WERI-Rb-1 (cell line): ENCODE data around the gene RNF220.
A peak's percentile ranks its signal among the peaks of the same experiment; 100 is the strongest.

Experiments
- DNase-seq: peaks from one replicate; pipeline ENCODE4 v3.0.0-alpha.2; 2020
- H3K27ac ChIP-seq: fragments of 250-450 bp; sonication (Bioruptor Pico); 2 replicates; pipeline ENCODE4 v1.5.1; 2020; ENCODE audit warnings: mild to moderate bottlenecking, moderate library complexity
- H3K27me3 ChIP-seq: fragments of 250-450 bp; sonication (Bioruptor Pico); 2 replicates; pipeline ENCODE4 v1.5.1; 2021; ENCODE audit warnings: mild to moderate bottlenecking, low read depth, moderate library complexity; ENCODE audit not compliant: insufficient read depth, severe bottlenecking
- H3K36me3 ChIP-seq: fragments of 250-450 bp; sonication (Bioruptor Pico); 2 replicates; pipeline ENCODE4 v1.5.1; 2020; ENCODE audit warnings: mild to moderate bottlenecking, moderate library complexity
- H3K4me3 ChIP-seq: 2 replicates; pipeline ENCODE4 v1.5.1; 2011; ENCODE audit warnings: low read depth, mild to moderate bottlenecking, control low read depth, low read length
- H3K9me3 ChIP-seq: fragments of 250-450 bp; sonication (Bioruptor Pico); 2 replicates; pipeline ENCODE4 v1.5.1; 2021; ENCODE audit warnings: mild to moderate bottlenecking, moderate library complexity; ENCODE audit not compliant: severe bottlenecking
- TF ChIP-seq, protein P1 (sequence below): IDR thresholded peaks from 2 replicates; pipeline ENCODE4 v1.5.1; 2011; ENCODE audit warnings: low read depth, mild to moderate bottlenecking, control low read depth, inconsistent platforms, low read length

Gene RNF220

DNA sequence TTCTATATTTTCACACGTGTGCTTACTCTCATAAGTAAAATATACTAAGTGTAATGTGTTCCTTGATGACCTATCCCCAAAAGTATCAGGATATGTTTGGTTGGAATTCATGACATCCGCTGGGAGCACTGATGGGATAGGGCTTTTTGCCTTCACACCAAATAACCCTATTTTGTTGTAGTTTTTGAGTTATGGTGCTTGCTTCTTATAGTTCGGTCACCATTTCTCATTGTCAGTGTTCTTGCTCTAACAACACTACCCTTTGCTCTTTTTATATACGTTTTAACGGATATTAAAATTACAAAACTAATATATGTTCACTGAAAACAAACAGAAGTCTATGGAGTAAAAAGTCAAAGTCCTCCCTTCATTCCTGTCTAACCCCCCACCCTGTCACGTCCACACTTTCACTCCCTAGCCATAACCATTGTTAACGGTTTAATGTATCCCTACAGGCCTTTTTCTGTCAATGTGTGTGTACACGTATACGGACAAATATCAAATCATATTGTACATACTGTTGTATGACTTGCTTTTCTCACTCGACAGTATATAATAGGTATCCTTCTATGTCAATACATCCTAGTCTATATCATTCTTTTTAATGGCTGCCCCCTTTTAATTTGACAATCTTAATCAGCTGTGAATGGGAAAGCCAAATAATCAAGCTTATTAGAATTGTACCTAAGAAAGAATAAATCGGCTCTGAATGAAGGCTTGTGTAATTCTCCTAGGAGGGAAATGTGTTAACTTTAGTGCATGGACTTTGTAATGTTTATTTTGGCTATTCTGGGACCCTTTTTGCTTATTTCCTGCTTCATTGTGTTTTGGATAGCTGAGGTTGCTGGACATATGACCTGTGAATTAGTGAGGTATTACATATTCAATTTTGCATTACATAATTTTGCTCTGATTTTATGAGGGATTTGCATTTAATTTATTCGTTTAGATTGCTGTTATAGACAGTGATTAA lies 3.5 kb upstream of the RNF220 start:
- peaks cover 18% of the 10 kb centered on the region for H3K27me3 ChIP-seq

DNA sequence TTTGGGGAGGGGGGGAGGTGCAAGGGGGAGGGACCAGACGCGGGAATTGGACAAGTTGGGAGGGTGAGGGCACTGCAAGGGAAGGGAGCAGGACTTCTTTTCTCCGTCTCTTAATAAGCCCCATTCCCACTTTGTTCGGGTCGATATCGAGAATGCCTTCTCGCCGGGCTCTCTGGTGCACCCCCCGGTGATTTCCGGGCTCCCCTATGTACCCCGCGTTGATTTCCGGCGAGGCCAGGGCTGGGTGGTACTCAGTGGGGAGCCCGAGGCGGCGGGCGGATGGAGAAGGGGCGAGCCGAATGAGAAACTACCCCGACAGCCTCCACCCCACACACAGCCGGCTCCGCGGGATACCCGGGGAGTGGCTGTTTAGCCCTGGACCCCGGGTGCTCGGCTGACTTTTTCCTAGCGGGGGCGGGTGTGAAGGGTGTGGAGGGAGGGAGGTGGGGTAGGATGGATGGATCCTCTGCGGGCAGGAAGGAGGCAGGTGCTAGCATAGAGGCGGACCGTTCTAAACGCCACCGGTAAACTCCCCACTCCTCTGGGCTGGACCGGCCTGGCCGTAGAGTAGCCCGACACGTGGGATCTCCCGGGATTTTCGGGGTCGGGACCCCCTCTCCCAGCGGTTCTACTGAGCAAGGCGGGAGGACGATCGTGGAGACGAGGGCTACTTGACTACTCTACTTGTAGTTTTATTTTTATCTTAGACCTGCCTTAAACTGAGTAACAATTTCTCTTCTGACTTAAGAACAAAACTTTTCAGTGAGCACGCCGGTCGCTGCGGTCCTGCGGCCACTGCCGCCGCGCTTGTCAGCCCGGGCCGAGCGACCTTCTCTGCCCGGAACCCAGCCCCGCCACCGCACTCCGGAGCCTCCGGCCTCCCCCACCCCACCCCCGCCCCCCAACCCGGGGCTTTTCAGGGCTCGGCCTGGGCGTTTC lies 1.0 kb downstream of the RNF220 start:
- Histone ChIP-seq H3K27me3 (peaks cover 63% of the 10 kb centered on the region), H3K36me3 (no peaks in the 10 kb centered on the region), H3K4me3 (peak overlapping the region; percentile 50), H3K27ac (no peak overlapping the region), H3K9me3 (peaks cover 3% of the 10 kb centered on the region)
- no peak for DNase-seq
- TF ChIP-seq, protein P1, sequence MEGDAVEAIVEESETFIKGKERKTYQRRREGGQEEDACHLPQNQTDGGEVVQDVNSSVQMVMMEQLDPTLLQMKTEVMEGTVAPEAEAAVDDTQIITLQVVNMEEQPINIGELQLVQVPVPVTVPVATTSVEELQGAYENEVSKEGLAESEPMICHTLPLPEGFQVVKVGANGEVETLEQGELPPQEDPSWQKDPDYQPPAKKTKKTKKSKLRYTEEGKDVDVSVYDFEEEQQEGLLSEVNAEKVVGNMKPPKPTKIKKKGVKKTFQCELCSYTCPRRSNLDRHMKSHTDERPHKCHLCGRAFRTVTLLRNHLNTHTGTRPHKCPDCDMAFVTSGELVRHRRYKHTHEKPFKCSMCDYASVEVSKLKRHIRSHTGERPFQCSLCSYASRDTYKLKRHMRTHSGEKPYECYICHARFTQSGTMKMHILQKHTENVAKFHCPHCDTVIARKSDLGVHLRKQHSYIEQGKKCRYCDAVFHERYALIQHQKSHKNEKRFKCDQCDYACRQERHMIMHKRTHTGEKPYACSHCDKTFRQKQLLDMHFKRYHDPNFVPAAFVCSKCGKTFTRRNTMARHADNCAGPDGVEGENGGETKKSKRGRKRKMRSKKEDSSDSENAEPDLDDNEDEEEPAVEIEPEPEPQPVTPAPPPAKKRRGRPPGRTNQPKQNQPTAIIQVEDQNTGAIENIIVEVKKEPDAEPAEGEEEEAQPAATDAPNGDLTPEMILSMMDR: no peak

More for the DNA sequence above, 3.5 kb upstream of the RNF220 start:
- H3K36me3 ChIP-seq: no peaks in the 10 kb centered on the region
- H3K9me3 ChIP-seq: no peaks in the 10 kb centered on the region
- TF ChIP-seq, protein P1: no peak
- H3K27ac ChIP-seq: no peak overlapping the region
- DNase-seq: no peak
- no peak overlapping the region for H3K4me3 ChIP-seq

DNA sequence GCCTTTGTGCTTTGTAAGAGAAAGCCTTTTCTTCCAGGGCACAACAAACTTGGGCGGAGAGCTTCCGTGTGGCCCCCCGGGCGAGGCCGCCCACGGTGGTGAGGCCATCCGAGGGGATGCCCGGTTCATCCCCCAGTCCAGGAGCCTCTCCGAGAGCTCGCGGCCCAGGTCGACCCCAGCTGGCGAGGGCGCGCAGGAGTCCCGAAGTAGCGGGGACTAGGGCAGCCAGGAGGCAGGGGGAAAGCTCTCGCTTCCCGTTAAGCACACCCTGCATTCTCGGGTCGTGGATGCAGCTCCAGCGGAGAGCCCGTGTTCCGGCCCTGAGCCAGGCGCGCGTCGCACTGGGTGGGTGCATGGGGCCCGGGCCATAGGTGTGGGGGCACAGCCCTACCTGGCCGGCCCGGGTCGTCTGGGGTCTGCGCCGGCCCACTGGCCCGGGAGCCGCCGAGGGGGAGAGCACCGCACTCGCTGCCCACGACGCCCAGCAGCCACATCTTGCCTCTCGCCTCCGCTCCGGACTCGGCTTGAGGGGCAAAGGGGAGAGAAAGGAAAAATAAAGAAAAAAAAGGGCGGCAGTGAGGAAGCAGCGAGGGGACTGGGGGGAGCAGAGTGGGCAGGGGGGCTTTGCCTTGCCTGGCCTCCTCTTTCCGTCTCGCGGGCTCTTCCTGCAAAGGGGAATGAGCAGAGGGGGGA lies 1.8 kb downstream of the RNF220 start:
- Histone ChIP-seq H3K27me3 (peaks cover 71% of the 10 kb centered on the region), H3K4me3 (peak overlapping the region; percentile 12), H3K36me3 (no peaks in the 10 kb centered on the region), H3K27ac (no peak overlapping the region), H3K9me3 (peaks cover 3% of the 10 kb centered on the region)
- DNase-seq: no peak
- TF ChIP-seq, protein P1: no peak

- H3K4me3 ChIP-seq: peak overlapping the region; percentile 14; the same call in 1 of the 2 replicates
- DNase-seq: no peak
- TF ChIP-seq, protein P1: no peak
- H3K27me3 ChIP-seq: peaks cover 79% of the 10 kb centered on the region
- H3K9me3 ChIP-seq: peaks cover 3% of the 10 kb centered on the region
- H3K27ac ChIP-seq: no peak overlapping the region
- no peaks in the 10 kb centered on the region for H3K36me3 ChIP-seq
These were observed 2.6 kb downstream of the RNF220 start for GRCh38 chr1:44407430-44408211.

DNA sequence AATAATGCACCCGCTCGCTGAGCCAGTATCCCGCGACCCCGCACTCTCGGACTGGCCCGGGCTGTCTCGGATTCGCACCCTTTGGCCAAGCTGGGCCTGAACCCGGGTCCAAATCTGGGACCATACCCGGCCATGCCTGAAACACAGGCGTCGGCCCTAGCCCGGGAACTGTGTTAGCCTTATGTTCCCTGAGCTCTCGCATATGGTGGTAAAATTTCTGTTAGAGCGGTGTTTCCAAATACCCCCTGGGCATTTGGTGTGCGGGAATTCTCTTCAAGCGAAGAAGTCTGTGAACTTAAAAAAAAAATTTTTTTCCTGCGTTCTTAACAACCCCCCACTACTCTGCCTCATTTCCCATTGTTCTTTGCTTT lies 3.1 kb downstream of the RNF220 start:
- no peak overlapping the region for H3K27ac ChIP-seq
- H3K9me3 ChIP-seq: peaks cover 3% of the 10 kb centered on the region
- peaks cover 79% of the 10 kb centered on the region for H3K27me3 ChIP-seq
- no peak for DNase-seq
- TF ChIP-seq, protein P1: no peak
- H3K4me3 ChIP-seq: no peak overlapping the region; the same call in 1 of the 2 replicates
- H3K36me3 ChIP-seq: no peaks in the 10 kb centered on the region
